ENCODE data around the gene BSPRY. TPM values are rescaled to one million over a fixed set of nuclear protein-coding genes. Genes with fewer than 3 reads are reported as not detected.

BSPRY gene
- total and polyA plus RNA-seq, 2 donors (not counting 1 experiment from before 2014, with no cell fraction given): 0.42 to 0.59 TPM

- DNase-seq (no peak), ATAC-seq (ENCODE audit: low read depth) (no peak)
- peak overlapping the region; percentile 85 for H3K4me2 ChIP-seq (replicated peaks; ENCODE audit: low read depth, low read length, poor library complexity, severe bottlenecking)
- POLR2A ChIA-PET: interaction anchor here (0.5 to 3.2 kb wide), 11 partner anchors 9 to 248 kb away, joined by 3 to 44 read pairs (median 6); partner anchors contain the start of genes ALAD, CDC26, FKBP15 and HDHD3
- H3K27ac Mint-ChIP-seq: peak overlapping the region; percentile 100
- TF ChIP-seq CTCF (IDR thresholded peaks at IDR 0.05): no peak
- H2AFZ ChIP-seq (ENCODE audit: insufficient read depth, low read depth, low read length, poor library complexity, severe bottlenecking): peak overlapping the region; percentile 87
- H3K27me3 Mint-ChIP-seq: no peaks in the 10 kb centered on the region
- peaks cover 0 to 16% of the 10 kb centered on the region in 2 experiments for H3K36me3 ChIP-seq (replicated peaks in 1 of 2; ENCODE audit: control extremely low read depth in 1 of 2, control insufficient read depth in 1 of 2, extremely low read depth in 1 of 2, insufficient read depth in 2 of 2, low read length in 1 of 2)
- peak overlapping the region; percentile 74 to 99 (median 97) for H3K4me3 ChIP-seq (ENCODE audit: control extremely low read depth in 1 of 5, extremely low read depth in 1 of 5, insufficient read depth in 1 of 5, low read depth in 2 of 5, low read length in 4 of 5)
- H4K20me1 ChIP-seq (ENCODE audit: control insufficient read depth, insufficient read depth, low read length, poor library complexity, severe bottlenecking): no peaks in the 10 kb centered on the region
- CTCF ChIA-PET: interaction anchor here (0.7 to 3.8 kb wide), 16 partner anchors 8 to 248 kb away, joined by 3 to 46 read pairs (median 6); partner anchors contain the start of genes ALAD, CDC26 and PRPF4
- under 1% methylated on average over 20 of the region's 20 CpGs for WGBS (ENCODE audit: insufficient coverage)
- peak overlapping the region; percentile 100 for H3K4me3 Mint-ChIP-seq
- peak overlapping the region; percentile 92 to 97 for H3K27ac ChIP-seq (ENCODE audit: low read length in 2 of 2)
- H3K4me1 Mint-ChIP-seq: peaks cover 32% of the 10 kb centered on the region
- H3K27me3 ChIP-seq (replicated peaks in 1 of 4; ENCODE audit: control extremely low read depth in 1 of 4, control insufficient read depth in 3 of 4, insufficient read depth in 4 of 4, low read length in 3 of 4): no peaks in the 10 kb centered on the region
- no peaks in the 10 kb centered on the region for H3K9me3 ChIP-seq (ENCODE audit: control extremely low read depth in 1 of 3, control insufficient read depth in 2 of 3, insufficient read depth in 1 of 3, low read length in 2 of 3)
- peaks cover 8 to 17% of the 10 kb centered on the region in 2 donors for H3K4me1 ChIP-seq (ENCODE audit: control insufficient read depth in 2 of 2, insufficient read depth in 2 of 2, low read length in 2 of 2)
- H3K79me2 ChIP-seq (ENCODE audit: control insufficient read depth, insufficient read depth, low read length): peaks cover 21% of the 10 kb centered on the region
- intact Hi-C loops (cut with micrococcal nuclease): loop anchor here (1.0 to 10.0 kb wide), 8 partner anchors 9 to 1775 kb away; partner anchors contain the start of genes ALAD, CDC26, DNAJC25 and HDHD3
- peak overlapping the region; percentile 93 for H3K9ac ChIP-seq (ENCODE audit: low read length)
- no peaks in the 10 kb centered on the region for H3K9me3 Mint-ChIP-seq (ENCODE audit: insufficient read depth)
Measured at GRCh38 chr9:113409883-113410206, 60.5 kb downstream of the BSPRY start.

- Histone ChIP-seq H3K4me1 (ENCODE audit: control insufficient read depth in 2 of 2, insufficient read depth in 2 of 2, low read length in 2 of 2) (peaks cover 8 to 17% of the 10 kb centered on the region in 2 donors), H3K4me2 (replicated peaks; ENCODE audit: low read depth, low read length, poor library complexity, severe bottlenecking) (peak within 1 kb of the TSS; percentile 85), H3K27me3 (replicated peaks in 1 of 4; ENCODE audit: control extremely low read depth in 1 of 4, control insufficient read depth in 3 of 4, insufficient read depth in 4 of 4, low read length in 3 of 4) (no peaks in the 10 kb centered on the region), H3K27ac (ENCODE audit: low read length in 2 of 2) (peak within 1 kb of the TSS; percentile 92 to 97), H4K20me1 (ENCODE audit: control insufficient read depth, insufficient read depth, low read length, poor library complexity, severe bottlenecking) (no peaks in the 10 kb centered on the region), H3K4me3 (ENCODE audit: control extremely low read depth in 1 of 5, extremely low read depth in 1 of 5, insufficient read depth in 1 of 5, low read depth in 2 of 5, low read length in 4 of 5) (peak within 1 kb of the TSS; percentile 74 to 100 (median 97)), H3K9ac (ENCODE audit: low read length) (peak within 1 kb of the TSS; percentile 93), H3K79me2 (ENCODE audit: control insufficient read depth, insufficient read depth, low read length) (peaks cover 21% of the 10 kb centered on the region), H2AFZ (ENCODE audit: insufficient read depth, low read depth, low read length, poor library complexity, severe bottlenecking) (peak within 1 kb of the TSS; percentile 87), H3K36me3 (replicated peaks in 1 of 2; ENCODE audit: control extremely low read depth in 1 of 2, control insufficient read depth in 1 of 2, extremely low read depth in 1 of 2, insufficient read depth in 2 of 2, low read length in 1 of 2) (peaks cover 0 to 16% of the 10 kb centered on the region in 2 experiments), H3K9me3 (ENCODE audit: control extremely low read depth in 1 of 3, control insufficient read depth in 2 of 3, insufficient read depth in 1 of 3, low read length in 2 of 3) (no peaks in the 10 kb centered on the region)
- H3K9me3 Mint-ChIP-seq (ENCODE audit: insufficient read depth): no peaks in the 10 kb centered on the region
- peak; percentile 14 for TF ChIP-seq CTCF (IDR thresholded peaks at IDR 0.05)
- TF ChIP-seq EZH2 (IDR thresholded peaks at IDR 0.05; ENCODE audit: borderline replicate concordance, insufficient read depth, low read depth, low read length, poor library complexity, severe bottlenecking): no peak
- peaks cover 32% of the 10 kb centered on the region for H3K4me1 Mint-ChIP-seq
- H3K27me3 Mint-ChIP-seq: no peaks in the 10 kb centered on the region
- ChIA-PET POLR2A (interaction anchor here (0.5 to 3.2 kb wide), 11 partner anchors 10 to 248 kb away, joined by 3 to 44 read pairs (median 6); partner anchors contain the start of genes ALAD, CDC26, FKBP15 and HDHD3), CTCF (interaction anchor here (0.6 to 3.8 kb wide), 17 partner anchors 9 to 248 kb away, joined by 3 to 46 read pairs (median 5); partner anchors contain the start of genes ALAD, CDC26 and PRPF4)
- under 1% methylated on average over 61 of the region's 61 CpGs for WGBS (ENCODE audit: insufficient coverage)
- H3K27ac Mint-ChIP-seq: peak within 1 kb of the TSS; percentile 100
- ATAC-seq (ENCODE audit: low read depth) (peak; percentile 89), DNase-seq (peak; percentile 98)
- intact Hi-C loops (cut with micrococcal nuclease): loop anchor here (1.0 to 10.0 kb wide), 7 partner anchors 9 to 256 kb away; partner anchors contain the start of genes ALAD, CDC26, HDHD3 and PRPF4
- peak within 1 kb of the TSS; percentile 100 for H3K4me3 Mint-ChIP-seq
Measured at GRCh38 chr9:113410207-113410864, 61.0 kb downstream of the BSPRY start, which contains the start of the genes C9orf43 and POLE3. Gene C9orf43 (plus strand): TSS chr9:113410747. CDS start chr9:113413494, 2,747 bp downstream. Gene POLE3 (minus strand): TSS chr9:113410675. CDS start chr9:113410293, 382 bp downstream.

All from B cell (primary cell).